Nephron (organoid): ENCODE results near the gene BRSK1.
A peak's percentile ranks its signal among the peaks of the same experiment; 100 is the strongest.

Experiments used
- H3K27ac Mint-ChIP-seq, 3 experiments: 2 replicates each; pipeline ENCODE4 v1.8.0; 2020; ENCODE audit warnings: mixed read lengths in 3 of 3, mild to moderate bottlenecking in 2 of 3, moderate library complexity in 1 of 3
- H3K27me3 Mint-ChIP-seq: 2 replicates; pipeline ENCODE4 v1.8.0; 2021; ENCODE audit warnings: low read depth, mild to moderate bottlenecking, moderate library complexity, mixed read lengths
- H3K36me3 Mint-ChIP-seq: 2 replicates; pipeline ENCODE4 v1.8.0; 2020; ENCODE audit warnings: low read depth, mixed read lengths
- H3K4me1 Mint-ChIP-seq: 2 replicates; pipeline ENCODE4 v1.8.0; 2020; ENCODE audit warnings: mixed read lengths
- H3K4me3 Mint-ChIP-seq, 3 experiments: 2 replicates each; pipeline ENCODE4 v1.8.0; 2020; ENCODE audit warnings: mild to moderate bottlenecking in 3 of 3, mixed read lengths in 3 of 3, moderate library complexity in 2 of 3
- H3K9me3 Mint-ChIP-seq: 2 replicates; pipeline ENCODE4 v1.8.0; 2020; ENCODE audit warnings: mixed read lengths
- CTCF ChIP-seq, 3 experiments: fragments of 200-600 bp; sonication (generic); IDR thresholded peaks; one replicate each; pipeline ENCODE4 v1.5.0; 2021; ENCODE audit warnings: antibody characterized with exemption in 3 of 3; ENCODE audit not compliant: unreplicated experiment in 3 of 3

BRSK1 gene

GRCh38 chr19:55314396-55314795, 30.6 kb downstream of the BRSK1 start:
- no peaks in the 10 kb centered on the region for H3K9me3 Mint-ChIP-seq
- peaks cover 10% of the 10 kb centered on the region for H3K4me1 Mint-ChIP-seq
- H3K4me3 Mint-ChIP-seq, result no peak overlapping the region
- H3K27me3 Mint-ChIP-seq, result peaks cover 2% of the 10 kb centered on the region
- peaks cover 16% of the 10 kb centered on the region for H3K36me3 Mint-ChIP-seq
- peak overlapping the region in 1 of 3 experiments; percentile 68 for H3K27ac Mint-ChIP-seq
- TF ChIP-seq CTCF (IDR thresholded peaks at IDR 0.05; ENCODE audit: unreplicated experiment in 3 of 3), result no peak

- H3K9me3 Mint-ChIP-seq, result no peaks in the 10 kb centered on the region
- H3K27ac Mint-ChIP-seq, result no peak overlapping the region
- peaks cover 7% of the 10 kb centered on the region for H3K36me3 Mint-ChIP-seq
- TF ChIP-seq CTCF (IDR thresholded peaks at IDR 0.05; ENCODE audit: unreplicated experiment in 3 of 3), result no peak
- peaks cover 6% of the 10 kb centered on the region for H3K27me3 Mint-ChIP-seq
- peaks cover 10% of the 10 kb centered on the region for H3K4me1 Mint-ChIP-seq
- no peak overlapping the region for H3K4me3 Mint-ChIP-seq
These were observed 32.2 kb downstream of the BRSK1 start for GRCh38 chr19:55315956-55316525.

- Mint-ChIP-seq H3K27me3 (peaks cover 6% of the 10 kb centered on the region), H3K9me3 (no peaks in the 10 kb centered on the region), H3K4me3 (no peak overlapping the region), H3K27ac (no peak overlapping the region), H3K4me1 (peaks cover 10% of the 10 kb centered on the region), H3K36me3 (peaks cover 7% of the 10 kb centered on the region)
- no peak for TF ChIP-seq CTCF (IDR thresholded peaks at IDR 0.05; ENCODE audit: unreplicated experiment in 3 of 3)
These were observed 32.8 kb downstream of the BRSK1 start for GRCh38 chr19:55316646-55317045.

DNA sequence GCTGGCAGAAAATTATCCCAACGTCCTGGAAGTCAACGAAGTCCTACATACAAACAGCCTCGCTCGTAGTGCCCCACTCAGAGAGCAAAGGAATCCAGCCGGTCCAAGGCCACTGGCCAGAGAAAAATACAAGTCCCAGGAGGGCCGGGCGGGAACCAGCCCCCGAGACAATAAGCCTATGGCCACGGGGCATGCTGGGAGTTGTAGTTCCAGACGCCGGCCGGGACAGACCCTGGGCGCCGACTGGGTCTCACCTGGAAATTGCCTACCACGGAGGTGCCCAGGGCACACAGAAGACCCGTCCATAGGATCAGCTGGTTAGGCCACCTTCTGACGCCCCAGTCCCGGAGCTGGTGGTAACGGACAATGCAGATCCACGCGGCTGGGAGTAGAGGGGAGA, 36.0 kb downstream of the BRSK1 start:
- Mint-ChIP-seq H3K4me1 (no peaks in the 10 kb centered on the region), H3K9me3 (no peaks in the 10 kb centered on the region), H3K36me3 (no peaks in the 10 kb centered on the region), H3K27ac (peak overlapping the region in 1 of 3 experiments; percentile 49), H3K4me3 (peak overlapping the region; percentile 61 to 80 (median 75)), H3K27me3 (peaks cover 14% of the 10 kb centered on the region)
- TF ChIP-seq CTCF (IDR thresholded peaks at IDR 0.05; ENCODE audit: unreplicated experiment in 3 of 3), result no peak

DNA sequence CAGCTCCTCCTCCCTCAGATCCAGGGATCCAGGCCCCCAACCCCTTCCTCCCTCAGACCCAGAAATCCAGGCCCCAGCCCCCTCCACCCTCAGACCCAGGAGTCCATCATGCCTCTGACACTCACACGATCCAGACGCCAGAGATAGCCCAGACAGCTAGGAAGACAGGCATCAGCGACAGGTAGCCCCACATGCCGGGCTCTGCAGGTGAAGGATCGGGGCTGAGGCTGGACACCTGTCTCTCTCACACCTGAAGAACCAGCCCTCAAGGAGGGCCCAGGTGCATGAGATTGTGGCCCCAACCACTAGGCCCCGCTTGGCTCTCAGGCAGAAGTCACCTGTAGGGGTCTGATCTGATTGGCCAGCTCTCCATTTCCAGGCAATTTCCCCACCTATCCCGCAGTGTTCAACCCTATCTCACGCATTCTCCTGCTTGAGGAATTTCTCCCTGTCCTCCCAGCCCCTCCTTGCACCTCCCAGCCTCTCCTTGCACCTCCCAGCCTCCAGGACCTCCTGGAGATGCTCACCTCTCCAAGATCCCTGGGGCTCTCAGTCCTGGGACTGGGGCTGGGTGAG, 37.1 kb downstream of the BRSK1 start:
- Mint-ChIP-seq H3K4me1 (no peaks in the 10 kb centered on the region), H3K36me3 (no peaks in the 10 kb centered on the region), H3K27me3 (peaks cover 17% of the 10 kb centered on the region), H3K4me3 (no peak overlapping the region), H3K27ac (no peak overlapping the region), H3K9me3 (no peaks in the 10 kb centered on the region)
- no peak for TF ChIP-seq CTCF (IDR thresholded peaks at IDR 0.05; ENCODE audit: unreplicated experiment in 3 of 3)
